Neutrophil (primary cell): ENCODE measurements around the gene GFI1B.

Experiments
- H3K27ac ChIP-seq: fragments of 200-600 bp; sonication (generic); 2 replicates; pipeline ENCODE4 v1.5.1; 2016; ENCODE audit warnings: mild to moderate bottlenecking, moderate library complexity
- H3K27me3 ChIP-seq: fragments of 200-600 bp; sonication (generic); 2 replicates; pipeline ENCODE4 v1.6.0; 2016; ENCODE audit warnings: mild to moderate bottlenecking
- H3K36me3 ChIP-seq: fragments of 200-600 bp; sonication (generic); 2 replicates; pipeline ENCODE4 v1.5.1; 2017
- H3K4me1 ChIP-seq, 2 experiments: fragments of 200-600 bp in 1 of 2; sonication (generic) in 1 of 2; 1 replicate in 1 of 2; 2 replicates in 1 of 2; pipeline versions ENCODE4 v1.5.1 to v1.6.1; 2013 to 2016; ENCODE audit warnings: low read depth in 1 of 2, low read length in 1 of 2, mild to moderate bottlenecking in 1 of 2, moderate library complexity in 1 of 2; ENCODE audit not compliant: control insufficient read depth in 1 of 2, insufficient read depth in 1 of 2
- H3K4me3 ChIP-seq, 2 experiments: fragments of 200-600 bp in 1 of 2; sonication (generic) in 1 of 2; 1 replicate in 1 of 2; 2 replicates in 1 of 2; pipeline ENCODE4 v1.5.1; 2013 to 2016; ENCODE audit warnings: low read depth in 1 of 2, low read length in 1 of 2, mild to moderate bottlenecking in 1 of 2, moderate library complexity in 1 of 2
- H3K9me3 ChIP-seq: fragments of 200-600 bp; sonication (generic); 2 replicates; pipeline ENCODE4 v1.5.1; 2016
- TF ChIP-seq, protein P1 (sequence below): fragments of 200-600 bp; sonication (generic); IDR thresholded peaks from 2 replicates; pipeline ENCODE4 v1.5.1; 2016; ENCODE audit warnings: antibody characterized with exemption

The GFI1B gene

DNA sequence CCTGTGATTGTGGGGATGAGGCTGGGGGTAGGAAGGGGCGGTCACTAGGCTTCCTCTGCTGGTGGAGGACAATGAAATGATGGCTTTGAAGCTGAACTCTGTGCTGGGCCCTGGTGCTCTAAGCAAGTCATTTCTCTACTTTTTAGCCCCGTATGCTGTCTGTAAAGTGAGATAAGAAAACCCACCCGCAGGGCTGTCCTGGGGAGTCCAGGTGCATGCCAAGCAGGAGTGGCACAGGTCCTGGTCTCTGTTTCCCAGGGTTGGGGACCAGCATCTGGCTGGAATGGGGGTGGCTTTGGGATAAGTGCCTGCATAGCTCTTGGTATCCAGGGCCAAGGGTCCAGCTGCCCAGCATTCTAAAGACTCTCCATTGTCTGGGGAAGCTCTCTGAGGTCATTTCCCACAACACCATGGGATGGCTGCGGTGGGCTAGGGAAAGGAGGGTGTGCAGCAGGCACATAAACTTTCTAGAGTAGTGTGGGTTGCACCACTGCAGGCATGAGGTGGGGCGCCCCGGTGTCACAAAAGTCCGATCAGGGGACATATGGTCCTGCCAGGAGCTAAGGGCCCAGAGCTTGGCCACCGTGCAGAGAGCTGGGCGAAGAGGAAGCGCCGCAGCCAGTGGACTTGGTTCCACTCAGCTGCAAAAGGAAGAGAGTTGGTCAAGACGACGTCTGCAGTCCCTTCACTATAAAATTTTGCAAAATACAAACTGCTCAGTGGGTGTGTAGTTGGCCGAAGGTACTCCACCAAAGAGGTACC, 26.7 kb downstream of the GFI1B start:
- no peaks in the 10 kb centered on the region for H3K36me3 ChIP-seq
- TF ChIP-seq, protein P1, sequence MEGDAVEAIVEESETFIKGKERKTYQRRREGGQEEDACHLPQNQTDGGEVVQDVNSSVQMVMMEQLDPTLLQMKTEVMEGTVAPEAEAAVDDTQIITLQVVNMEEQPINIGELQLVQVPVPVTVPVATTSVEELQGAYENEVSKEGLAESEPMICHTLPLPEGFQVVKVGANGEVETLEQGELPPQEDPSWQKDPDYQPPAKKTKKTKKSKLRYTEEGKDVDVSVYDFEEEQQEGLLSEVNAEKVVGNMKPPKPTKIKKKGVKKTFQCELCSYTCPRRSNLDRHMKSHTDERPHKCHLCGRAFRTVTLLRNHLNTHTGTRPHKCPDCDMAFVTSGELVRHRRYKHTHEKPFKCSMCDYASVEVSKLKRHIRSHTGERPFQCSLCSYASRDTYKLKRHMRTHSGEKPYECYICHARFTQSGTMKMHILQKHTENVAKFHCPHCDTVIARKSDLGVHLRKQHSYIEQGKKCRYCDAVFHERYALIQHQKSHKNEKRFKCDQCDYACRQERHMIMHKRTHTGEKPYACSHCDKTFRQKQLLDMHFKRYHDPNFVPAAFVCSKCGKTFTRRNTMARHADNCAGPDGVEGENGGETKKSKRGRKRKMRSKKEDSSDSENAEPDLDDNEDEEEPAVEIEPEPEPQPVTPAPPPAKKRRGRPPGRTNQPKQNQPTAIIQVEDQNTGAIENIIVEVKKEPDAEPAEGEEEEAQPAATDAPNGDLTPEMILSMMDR: no peak
- H3K4me1 ChIP-seq: peaks cover 17% of the 10 kb centered on the region in 2 experiments
- no peak overlapping the region for H3K27ac ChIP-seq
- H3K9me3 ChIP-seq: no peaks in the 10 kb centered on the region
- H3K27me3 ChIP-seq: peaks cover 22% of the 10 kb centered on the region
- H3K4me3 ChIP-seq: no peak overlapping the region

DNA sequence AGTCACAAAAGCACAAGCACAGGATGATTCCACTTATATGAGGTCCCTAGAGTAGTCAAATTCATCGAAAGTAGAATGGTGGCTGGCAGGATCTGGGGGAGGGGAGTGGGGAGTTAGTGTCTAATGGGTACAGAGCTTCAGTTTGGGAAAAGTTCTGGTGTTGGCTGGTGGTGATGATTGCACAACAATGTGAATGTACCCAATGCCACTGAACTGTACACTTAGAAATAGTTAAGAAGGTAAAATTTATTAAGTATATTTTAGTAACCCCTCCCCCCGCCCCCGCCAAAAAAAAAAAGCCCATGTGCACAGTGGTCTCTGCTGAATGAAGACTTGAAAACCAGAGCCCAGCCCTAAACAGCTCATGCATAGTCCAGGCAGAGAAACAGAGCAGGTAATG, 27.5 kb downstream of the GFI1B start:
- Histone ChIP-seq H3K27ac (no peak overlapping the region), H3K4me3 (no peak overlapping the region), H3K9me3 (no peaks in the 10 kb centered on the region), H3K27me3 (peaks cover 22% of the 10 kb centered on the region), H3K4me1 (peaks cover 17% of the 10 kb centered on the region in 2 experiments), H3K36me3 (no peaks in the 10 kb centered on the region)
- TF ChIP-seq, protein P1: no peak

DNA sequence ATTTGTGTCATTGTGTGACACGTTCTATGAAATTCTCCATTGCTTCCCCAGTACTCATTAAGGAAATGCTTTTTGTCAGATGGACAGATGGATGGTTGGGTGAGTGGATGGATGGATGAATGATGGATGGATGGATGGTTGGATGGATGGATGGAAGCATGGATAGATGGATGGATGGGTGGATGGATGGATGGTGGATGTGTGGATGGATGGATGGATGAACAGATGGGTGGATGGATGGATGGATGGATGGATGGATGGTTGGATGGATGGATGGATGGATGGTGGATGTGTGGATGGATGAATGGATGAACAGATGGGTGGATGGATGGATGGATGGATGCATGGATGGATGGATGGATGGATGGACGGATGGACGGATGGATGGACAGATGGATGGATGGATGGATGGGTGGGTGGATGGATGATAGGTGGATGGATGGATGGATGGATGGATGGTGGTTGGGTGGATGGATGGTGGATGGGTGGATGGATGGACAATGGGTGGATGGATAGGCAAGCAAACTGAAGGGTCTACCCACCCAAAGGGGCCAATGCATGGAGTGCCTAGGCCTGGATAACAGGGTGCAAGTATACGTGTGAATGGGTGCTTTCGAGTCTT, 28.3 kb downstream of the GFI1B start:
- TF ChIP-seq, protein P1: no peak
- Histone ChIP-seq H3K4me1 (peaks cover 17% of the 10 kb centered on the region in 2 experiments), H3K27ac (no peak overlapping the region), H3K9me3 (no peaks in the 10 kb centered on the region), H3K36me3 (no peaks in the 10 kb centered on the region), H3K27me3 (peaks cover 22% of the 10 kb centered on the region), H3K4me3 (no peak overlapping the region)

DNA sequence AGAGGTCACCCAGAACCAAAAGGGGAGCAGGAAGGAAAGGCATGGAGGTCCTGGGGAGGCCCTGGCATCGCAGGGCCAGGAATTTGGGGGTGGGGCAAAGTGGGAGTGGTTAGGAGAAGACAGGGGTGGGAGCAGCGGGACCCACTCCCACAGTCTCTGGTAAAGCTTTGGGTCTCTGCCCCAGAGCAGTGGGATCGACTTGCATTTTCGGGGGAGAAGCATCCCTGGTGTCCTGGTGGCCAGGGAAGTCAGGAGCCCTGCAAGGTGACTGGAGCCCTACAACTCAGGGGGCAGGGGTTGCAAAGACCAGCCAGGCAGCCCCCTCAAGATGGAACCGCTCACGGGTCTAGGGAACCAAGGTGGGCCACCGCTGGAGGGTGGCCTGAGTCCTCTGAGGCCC, 29.9 kb downstream of the GFI1B start:
- no peaks in the 10 kb centered on the region for H3K36me3 ChIP-seq
- no peak overlapping the region for H3K4me3 ChIP-seq
- TF ChIP-seq, protein P1: no peak
- H3K4me1 ChIP-seq: peaks cover 17% of the 10 kb centered on the region in 2 experiments
- peaks cover 11% of the 10 kb centered on the region for H3K27me3 ChIP-seq
- H3K9me3 ChIP-seq: no peaks in the 10 kb centered on the region
- H3K27ac ChIP-seq: no peak overlapping the region

DNA sequence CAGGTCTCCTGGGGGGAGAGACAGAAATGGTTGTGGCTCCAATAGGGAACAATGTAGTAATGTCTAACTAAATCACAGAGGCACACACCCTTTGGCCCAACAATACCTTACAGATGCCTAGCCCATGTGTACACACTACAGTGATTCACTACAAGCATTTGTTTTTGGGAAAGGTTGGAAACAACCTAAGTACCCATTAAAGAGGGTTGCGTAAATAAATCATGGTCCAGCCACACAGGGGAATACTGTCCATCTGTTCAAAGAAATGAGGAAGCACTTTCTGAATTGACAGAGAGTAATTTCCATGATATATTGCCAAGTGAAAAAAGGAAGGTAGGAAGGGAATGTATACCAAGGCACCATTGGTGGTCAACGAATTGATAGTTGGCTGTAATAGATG, 30.3 kb downstream of the GFI1B start:
- Histone ChIP-seq H3K4me3 (no peak overlapping the region), H3K27ac (no peak overlapping the region), H3K4me1 (peaks cover 15 to 16% of the 10 kb centered on the region in 2 experiments), H3K9me3 (no peaks in the 10 kb centered on the region), H3K36me3 (no peaks in the 10 kb centered on the region), H3K27me3 (peaks cover 7% of the 10 kb centered on the region)
- TF ChIP-seq, protein P1: no peak
